Lower leg skin (tissue), 4 donors: ENCODE measurements around the gene OR10G3. TPM values are rescaled to one million over a fixed set of nuclear protein-coding genes. Genes with fewer than 3 reads are reported as not detected.

Experiments used
- DNase-seq, 2 donors: peaks; one replicate each; pipeline ENCODE4 v3.0.0-alpha.2; 2019; ENCODE audit warnings: low spot score in 2 of 2
- H3K4me3 ChIP-seq: fragments of 200-600 bp; sonication (generic); 2 replicates; pipeline ENCODE4 v1.5.1; 2017; ENCODE audit warnings: mild to moderate bottlenecking, low read depth; ENCODE audit not compliant: poor library complexity, severe bottlenecking
- POLR2A ChIP-seq, 2 donors: fragments of 450-650 bp; IDR thresholded peaks; one replicate each; pipeline ENCODE4 v1.6.1; 2016 to 2017; ENCODE audit warnings: antibody characterized with exemption in 2 of 2, mild to moderate bottlenecking in 1 of 2, moderate library complexity in 1 of 2
- WGBS, 2 donors: methylation state at CpG; one replicate each; pipeline ENCODE4 v1.1.5; 2018; 5-methylcytosine and 5-hydroxymethylcytosine counted together
- intact Hi-C: fragments of 100-400 bp; cut with DNase I; formaldehyde crosslinking; loops from one replicate; pipeline ENCODE4 v1.15.0; 2023; ENCODE audit warnings: low total_unique reads
- total RNA-seq, 4 donors: library from RNA; depleted of rRNA; stranded (reverse); fragments of >200 nt; gene quantifications; one replicate each; pipeline ENCODE4 v1.1.0, GENCODE V29; 2016
- TF ChIP-seq, protein P1 (sequence below), 3 donors: fragments of 450-650 bp; IDR thresholded peaks; one replicate each; pipeline ENCODE4 v1.5.1; 2016; ENCODE audit warnings: antibody characterized with exemption in 3 of 3, mild to moderate bottlenecking in 3 of 3, moderate library complexity in 2 of 3

OR10G3 gene
- total RNA-seq, 4 donors from 2014 or later = not detected

DNA sequence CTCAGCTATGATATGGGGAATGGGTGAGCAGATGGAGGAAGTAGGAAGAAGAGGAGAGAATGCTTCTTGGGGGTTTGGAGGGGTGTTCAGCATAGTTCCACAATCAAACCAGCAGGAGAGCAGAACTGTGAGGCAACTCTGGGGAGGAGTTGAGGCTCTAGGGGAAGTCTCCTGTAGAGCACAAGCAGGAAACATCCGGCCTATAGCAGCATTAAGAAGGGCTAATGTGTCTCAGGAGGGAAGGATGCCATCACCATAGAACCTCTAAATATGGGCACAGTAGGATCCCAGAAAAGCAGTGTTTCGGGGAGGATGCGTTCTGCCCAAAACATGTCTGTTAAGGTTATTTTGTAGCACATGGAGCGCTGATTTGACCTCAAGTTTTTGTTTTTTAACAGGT, 45.3 kb downstream of the OR10G3 start:
- no peak for TF ChIP-seq POLR2A (IDR thresholded peaks at IDR 0.05)
- TF ChIP-seq, protein P1, sequence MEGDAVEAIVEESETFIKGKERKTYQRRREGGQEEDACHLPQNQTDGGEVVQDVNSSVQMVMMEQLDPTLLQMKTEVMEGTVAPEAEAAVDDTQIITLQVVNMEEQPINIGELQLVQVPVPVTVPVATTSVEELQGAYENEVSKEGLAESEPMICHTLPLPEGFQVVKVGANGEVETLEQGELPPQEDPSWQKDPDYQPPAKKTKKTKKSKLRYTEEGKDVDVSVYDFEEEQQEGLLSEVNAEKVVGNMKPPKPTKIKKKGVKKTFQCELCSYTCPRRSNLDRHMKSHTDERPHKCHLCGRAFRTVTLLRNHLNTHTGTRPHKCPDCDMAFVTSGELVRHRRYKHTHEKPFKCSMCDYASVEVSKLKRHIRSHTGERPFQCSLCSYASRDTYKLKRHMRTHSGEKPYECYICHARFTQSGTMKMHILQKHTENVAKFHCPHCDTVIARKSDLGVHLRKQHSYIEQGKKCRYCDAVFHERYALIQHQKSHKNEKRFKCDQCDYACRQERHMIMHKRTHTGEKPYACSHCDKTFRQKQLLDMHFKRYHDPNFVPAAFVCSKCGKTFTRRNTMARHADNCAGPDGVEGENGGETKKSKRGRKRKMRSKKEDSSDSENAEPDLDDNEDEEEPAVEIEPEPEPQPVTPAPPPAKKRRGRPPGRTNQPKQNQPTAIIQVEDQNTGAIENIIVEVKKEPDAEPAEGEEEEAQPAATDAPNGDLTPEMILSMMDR (IDR thresholded peaks at IDR 0.05) = no peak
- no peak for DNase-seq
- intact Hi-C loops = no loop called here
- 69 to 77% methylated on average over 4 of the region's 4 CpGs for WGBS, 2 donors
- H3K4me3 ChIP-seq = no peak overlapping the region

DNA sequence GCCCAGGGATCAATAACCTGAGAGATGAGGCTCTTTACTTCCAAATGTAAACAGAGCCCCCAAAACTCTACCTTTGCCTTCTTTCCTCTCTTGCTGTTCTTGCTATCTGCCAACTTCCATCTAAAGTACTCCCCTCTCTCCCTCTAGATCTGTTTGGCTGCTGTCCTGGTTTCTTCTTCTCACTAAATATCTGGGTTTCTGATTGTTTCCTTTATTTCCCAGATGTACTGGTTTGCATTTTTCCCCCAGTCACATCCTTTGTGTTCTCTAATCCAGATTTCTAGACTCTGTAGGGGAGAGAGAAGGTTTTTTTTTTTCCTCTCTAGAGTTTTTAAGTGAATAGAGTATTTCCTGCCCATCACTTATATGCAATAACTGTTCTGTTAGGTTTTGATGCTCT, 46.6 kb downstream of the OR10G3 start:
- no peak for DNase-seq
- TF ChIP-seq POLR2A (IDR thresholded peaks at IDR 0.05) = no peak
- TF ChIP-seq, protein P1 (IDR thresholded peaks at IDR 0.05) = no peak
- intact Hi-C loops = no loop called here
- no peak overlapping the region for H3K4me3 ChIP-seq

DNA sequence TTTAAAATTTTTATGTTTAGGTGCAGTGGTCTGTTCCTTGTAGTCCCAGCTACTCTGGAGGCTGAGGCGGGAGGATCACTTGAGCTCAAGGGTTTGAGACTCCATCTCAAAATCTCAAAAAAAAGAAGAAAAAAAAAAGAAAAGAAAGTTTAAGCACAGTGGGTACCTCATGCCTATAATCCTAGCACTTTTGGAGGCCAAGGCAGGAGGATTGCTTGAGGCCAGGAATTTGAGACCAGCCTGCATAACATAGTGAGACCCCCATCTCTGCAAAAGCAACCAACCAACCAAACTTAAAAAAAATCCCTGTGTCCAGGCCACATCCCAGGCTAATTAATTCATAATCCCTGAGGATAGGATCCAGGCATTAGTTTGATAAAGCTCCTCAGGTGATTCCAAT, 50.4 kb downstream of the OR10G3 start:
- intact Hi-C loops = no loop called here
- DNase-seq = no peak
- no peak overlapping the region for H3K4me3 ChIP-seq
- TF ChIP-seq, protein P1 (IDR thresholded peaks at IDR 0.05) = no peak
- no peak for TF ChIP-seq POLR2A (IDR thresholded peaks at IDR 0.05)
- 91 to 100% methylated on average over 1 of the region's 1 CpG for WGBS, 2 donors

DNA sequence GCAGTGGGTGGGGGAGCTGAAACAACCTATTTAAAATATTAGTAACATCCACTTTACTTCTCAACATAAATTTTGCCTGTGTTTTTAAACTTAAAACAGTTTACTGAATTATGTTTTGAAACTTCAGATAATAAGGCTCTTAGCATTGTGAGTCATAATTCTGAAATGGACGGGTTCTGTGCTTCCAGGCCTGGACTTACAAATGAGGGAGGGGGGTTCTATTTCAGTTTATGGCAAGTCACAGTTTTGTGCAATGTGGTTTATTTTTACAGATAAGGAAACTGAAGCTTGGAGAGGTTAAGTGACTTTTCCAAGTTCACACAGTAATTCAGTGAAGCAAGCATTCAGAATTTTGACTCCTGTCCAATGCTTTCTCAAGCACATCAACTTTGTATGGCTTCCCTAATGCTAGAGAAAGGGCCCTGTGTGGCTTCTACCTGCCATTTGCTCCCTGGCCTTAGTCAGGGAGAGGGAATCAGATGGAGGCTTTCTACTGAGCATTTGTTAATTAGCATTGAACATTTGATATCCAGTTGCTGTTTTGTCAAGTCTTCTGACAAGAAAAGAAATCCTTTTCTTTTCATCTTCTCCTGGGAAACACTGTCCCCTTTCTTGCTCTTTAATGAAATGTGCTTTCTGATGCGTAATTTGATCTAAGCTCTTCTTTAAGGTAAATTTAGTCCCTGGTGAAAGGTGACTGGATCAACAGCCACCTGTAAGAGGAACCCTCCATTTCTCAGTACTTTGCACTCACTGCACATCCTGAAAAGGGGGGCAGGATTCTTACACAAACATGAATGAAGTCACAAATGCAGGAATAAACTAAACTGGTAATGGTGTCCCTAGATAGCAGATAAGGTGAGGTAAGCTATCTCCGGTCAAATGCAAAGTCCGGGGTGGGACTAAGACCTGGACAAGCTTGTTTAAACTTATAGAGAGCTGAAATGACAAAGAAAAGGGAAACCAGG, 51.2 kb downstream of the OR10G3 start:
- TF ChIP-seq POLR2A (IDR thresholded peaks at IDR 0.05) = no peak
- TF ChIP-seq, protein P1 (IDR thresholded peaks at IDR 0.05) = no peak
- DNase-seq = no peak
- no peak overlapping the region for H3K4me3 ChIP-seq
- WGBS, 2 donors = 79 to 88% methylated on average over 4 of the region's 4 CpGs
- intact Hi-C loops = no loop called here

DNA sequence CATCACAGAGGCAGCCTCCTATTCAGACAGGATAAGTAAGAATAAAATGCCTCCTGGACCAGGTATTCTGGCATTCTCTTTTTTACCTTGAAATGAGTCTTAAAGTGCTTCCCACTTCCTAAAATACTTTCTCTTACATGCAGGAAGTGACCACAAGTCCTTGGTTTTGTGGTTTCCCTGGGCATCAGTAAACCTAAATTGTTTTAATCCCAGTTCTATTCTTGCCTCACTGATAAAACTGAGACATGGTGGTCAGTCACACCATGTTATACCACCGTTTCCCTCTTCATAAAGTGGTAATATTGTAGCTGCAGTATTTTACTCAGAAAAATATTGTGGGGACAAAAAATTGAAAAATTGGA, 52.6 kb downstream of the OR10G3 start:
- no peak overlapping the region for H3K4me3 ChIP-seq

More for the DNA sequence above, 52.6 kb downstream of the OR10G3 start:
- WGBS, 2 donors = 58 to 67% methylated on average over 1 of the region's 1 CpG
- intact Hi-C loops = no loop called here
- no peak for DNase-seq
- TF ChIP-seq POLR2A (IDR thresholded peaks at IDR 0.05) = no peak
- TF ChIP-seq, protein P1 (IDR thresholded peaks at IDR 0.05) = no peak
